T-helper 2 cell treated with Interferon-gamma antibody and Interleukin-4, amounts not matched to agents 5 μg/mL and 100 μg/mL, for 36 hours (primary cell): Measurements from ENCODE around the gene PPP1R2.
"Not testable (repeated sequence)": the region's sequence is repeated elsewhere in the genome, so short reads cannot be mapped to it uniquely, and the experiment has no call there.

ENCODE experiments used
- DNase-seq: peaks from one replicate; pipeline ENCODE4 v3.0.0; 2021; ENCODE audit warnings: low spot score
- H3K27ac Mint-ChIP-seq: one replicate; pipeline ENCODE4 v1.8.0; 2021; ENCODE audit warnings: mild to moderate bottlenecking, mixed read lengths
- H3K27me3 Mint-ChIP-seq: one replicate; pipeline ENCODE4 v1.8.0; 2021; ENCODE audit warnings: low read depth, mixed read lengths
- H3K36me3 Mint-ChIP-seq: one replicate; pipeline ENCODE4 v1.8.0; 2021; ENCODE audit warnings: low read depth, mixed read lengths
- H3K4me1 Mint-ChIP-seq: one replicate; pipeline ENCODE4 v1.8.0; 2021; ENCODE audit warnings: low read depth, mixed read lengths
- H3K4me3 Mint-ChIP-seq: one replicate; pipeline ENCODE4 v1.8.0; 2022; ENCODE audit warnings: mild to moderate bottlenecking, moderate library complexity, mixed read lengths
- H3K9me3 Mint-ChIP-seq: one replicate; pipeline ENCODE4 v1.8.0; 2021; ENCODE audit warnings: mixed read lengths

The PPP1R2 gene

GRCh38 chr3:195542698-195543499 is at the start of gene PPP1R2:
TSS of gene PPP1R2 (minus strand) at chr3:195543325. CDS start at chr3:195543025, 300 bp downstream.
- peak within 1 kb of the TSS; percentile 88 for H3K27ac Mint-ChIP-seq
- H3K4me1 Mint-ChIP-seq = peaks cover 72% of the 10 kb centered on the region
- H3K27me3 Mint-ChIP-seq = no peaks in the 10 kb centered on the region
- peak within 1 kb of the TSS; percentile 89 for H3K4me3 Mint-ChIP-seq
- no peaks in the 10 kb centered on the region for H3K9me3 Mint-ChIP-seq
- peaks cover 18% of the 10 kb centered on the region for H3K36me3 Mint-ChIP-seq
- DNase-seq = peak; percentile 90

DNA sequence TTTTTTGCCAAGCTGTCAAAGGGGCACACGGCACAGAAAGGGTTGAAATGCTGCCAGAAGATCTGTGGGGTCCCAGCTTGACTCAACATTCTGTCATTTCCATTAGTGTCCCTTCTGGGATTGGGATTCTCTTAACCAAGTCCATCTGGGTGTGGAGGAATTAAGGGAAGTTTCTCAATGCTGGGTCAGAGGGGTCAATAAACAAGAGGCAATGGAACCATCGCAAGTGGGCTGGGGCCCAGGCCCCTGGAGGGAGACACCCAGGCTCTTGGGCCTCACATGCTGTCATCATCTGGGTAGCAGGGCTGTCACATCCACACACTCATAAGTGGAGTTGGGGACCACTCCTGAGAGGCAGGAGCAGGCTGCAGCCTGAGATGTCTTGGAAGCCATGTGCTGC is 48.7 kb upstream of the PPP1R2 start:
- no peak overlapping the region for H3K4me3 Mint-ChIP-seq
- H3K36me3 Mint-ChIP-seq = no peaks in the 10 kb centered on the region
- no peaks in the 10 kb centered on the region for H3K9me3 Mint-ChIP-seq
- DNase-seq = no peak
- H3K27ac Mint-ChIP-seq = no peak overlapping the region
- no peaks in the 10 kb centered on the region for H3K4me1 Mint-ChIP-seq
- no peaks in the 10 kb centered on the region for H3K27me3 Mint-ChIP-seq

GRCh38 chr3:195591220-195591619 is 48.1 kb upstream of the PPP1R2 start:
- H3K36me3 Mint-ChIP-seq = no peaks in the 10 kb centered on the region
- no peak for DNase-seq
- H3K27ac Mint-ChIP-seq = no peak overlapping the region
- peaks cover 2% of the 10 kb centered on the region for H3K4me1 Mint-ChIP-seq
- no peaks in the 10 kb centered on the region for H3K9me3 Mint-ChIP-seq
- H3K27me3 Mint-ChIP-seq = no peaks in the 10 kb centered on the region
- no peak overlapping the region for H3K4me3 Mint-ChIP-seq

DNA sequence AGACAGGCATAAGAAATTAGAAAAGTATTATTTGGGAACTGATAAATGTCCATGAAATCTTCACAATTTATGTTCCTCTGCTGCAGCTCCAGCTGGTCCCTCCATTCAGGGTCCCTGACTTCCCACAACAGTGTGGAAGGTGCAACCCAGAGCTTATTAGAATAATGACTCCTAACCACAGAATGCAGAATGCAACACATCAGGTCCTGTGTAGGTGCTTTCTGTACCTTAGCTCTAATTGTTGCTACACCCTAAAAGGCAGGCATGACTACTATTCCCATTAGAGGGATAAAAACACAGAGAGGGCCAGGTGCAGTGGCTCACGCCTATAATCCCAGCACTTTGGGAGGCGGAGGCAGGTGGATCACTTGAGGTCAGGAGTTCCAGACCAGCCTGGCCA is 47.3 kb upstream of the PPP1R2 start:
- not testable (repeated sequence) for H3K4me1 Mint-ChIP-seq, DNase-seq, H3K36me3 Mint-ChIP-seq, H3K27me3 Mint-ChIP-seq, H3K27ac Mint-ChIP-seq, H3K4me3 Mint-ChIP-seq, H3K9me3 Mint-ChIP-seq

DNA sequence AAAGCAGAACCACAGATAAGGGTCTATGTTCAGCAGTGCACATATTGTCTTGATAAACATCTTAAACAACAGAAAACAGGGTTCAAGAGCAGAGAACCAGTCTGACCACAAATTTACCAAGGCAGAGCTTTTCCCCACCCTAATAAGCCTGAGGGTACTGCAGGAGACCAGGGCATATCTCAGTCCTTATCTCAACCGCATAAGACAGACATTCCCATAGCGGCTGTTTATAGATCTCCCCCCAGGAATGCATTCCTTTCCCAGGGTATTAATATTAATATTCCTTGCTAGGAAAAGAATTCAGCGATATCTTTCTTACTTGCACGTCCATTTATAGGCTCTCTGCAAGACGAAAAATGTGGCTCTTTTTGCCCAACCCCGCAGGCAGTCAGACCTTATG is 46.7 kb upstream of the PPP1R2 start:
- not testable (repeated sequence) for H3K36me3 Mint-ChIP-seq, H3K27me3 Mint-ChIP-seq, H3K27ac Mint-ChIP-seq, DNase-seq, H3K4me3 Mint-ChIP-seq, H3K9me3 Mint-ChIP-seq
- H3K4me1 Mint-ChIP-seq = peaks cover 10% of the 10 kb centered on the region

- no peak overlapping the region for H3K4me3 Mint-ChIP-seq
- no peaks in the 10 kb centered on the region for H3K9me3 Mint-ChIP-seq
- peaks cover 14% of the 10 kb centered on the region for H3K4me1 Mint-ChIP-seq
- H3K27me3 Mint-ChIP-seq = peaks cover 2% of the 10 kb centered on the region
- H3K27ac Mint-ChIP-seq = no peak overlapping the region
- no peak for DNase-seq
- H3K36me3 Mint-ChIP-seq = no peaks in the 10 kb centered on the region
Observed at GRCh38 chr3:195587824-195588223, 44.7 kb upstream of the PPP1R2 start.

DNA sequence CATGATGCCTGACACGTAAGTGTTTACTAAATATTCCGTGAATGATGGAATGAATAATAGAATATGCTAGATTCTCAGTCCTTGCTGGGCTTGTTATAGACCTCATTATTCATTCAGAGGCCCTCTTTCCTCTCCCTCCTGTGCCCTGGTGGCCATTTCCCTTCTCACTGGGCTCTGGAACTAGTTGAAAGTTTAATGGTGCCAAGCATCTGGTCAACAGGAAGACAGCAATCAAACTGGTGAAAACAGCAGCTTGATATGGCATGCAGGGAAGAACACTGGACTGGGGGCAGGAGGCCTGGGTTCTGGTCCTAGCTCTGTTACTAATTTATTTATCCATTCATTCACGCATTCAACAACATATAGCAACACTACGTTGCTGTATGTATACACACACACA is 44.3 kb upstream of the PPP1R2 start:
- Mint-ChIP-seq H3K36me3 (no peaks in the 10 kb centered on the region), H3K27me3 (peaks cover 2% of the 10 kb centered on the region)

GRCh38 chr3:195584543-195584870 is 41.4 kb upstream of the PPP1R2 start:
- Mint-ChIP-seq H3K36me3 (no peaks in the 10 kb centered on the region), H3K27ac (no peak overlapping the region), H3K9me3 (no peaks in the 10 kb centered on the region), H3K4me1 (peaks cover 14% of the 10 kb centered on the region), H3K4me3 (no peak overlapping the region), H3K27me3 (peaks cover 2% of the 10 kb centered on the region)
- DNase-seq = no peak

More for the DNA sequence above, 44.3 kb upstream of the PPP1R2 start:
- Mint-ChIP-seq H3K9me3 (no peaks in the 10 kb centered on the region), H3K27ac (no peak overlapping the region), H3K4me1 (peaks cover 14% of the 10 kb centered on the region), H3K4me3 (no peak overlapping the region)
- no peak for DNase-seq

DNA sequence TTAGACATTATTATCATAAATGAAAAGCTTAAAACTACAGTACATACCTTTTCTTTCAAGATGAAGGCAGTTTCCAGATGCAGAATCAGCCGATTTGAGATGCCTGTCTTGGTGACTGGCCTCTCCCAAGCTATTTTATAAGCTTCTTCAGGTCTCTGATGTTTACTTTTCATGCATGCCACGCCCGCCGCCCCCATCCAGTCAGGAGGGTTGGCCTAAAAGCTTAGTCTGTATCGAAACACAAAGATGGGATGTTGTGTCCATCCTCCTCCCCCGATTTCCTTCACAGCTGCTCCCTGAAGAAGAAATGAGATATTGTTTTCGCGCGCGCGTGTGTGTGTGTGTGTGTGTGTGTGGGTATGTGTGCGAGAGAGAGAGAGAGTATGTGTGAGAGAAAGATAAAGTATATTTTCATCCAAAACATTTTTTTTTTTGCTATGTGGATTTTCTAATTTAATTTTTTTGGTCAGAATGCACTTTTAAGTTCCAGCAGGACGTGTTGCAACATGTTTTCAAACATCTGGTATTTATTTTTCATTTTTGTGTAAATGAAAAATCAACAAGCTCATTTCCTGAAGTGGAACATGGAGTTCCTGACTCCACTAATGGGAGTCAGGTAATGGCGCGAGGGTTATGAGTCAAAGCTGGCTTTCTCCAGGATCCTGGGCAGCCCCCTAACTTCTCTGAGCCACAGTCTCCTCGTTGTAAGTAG is 40.9 kb upstream of the PPP1R2 start, which contains the start of gene APOD:
APOD (minus strand) TSS at position 110 of the 712 bp plus-strand sequence. CDS start 4,479 bp downstream, outside the sequence.
- Mint-ChIP-seq H3K4me1 (peaks cover 14% of the 10 kb centered on the region), H3K9me3 (no peaks in the 10 kb centered on the region), H3K36me3 (no peaks in the 10 kb centered on the region), H3K27ac (no peak within 1 kb of the TSS), H3K27me3 (peaks cover 2% of the 10 kb centered on the region), H3K4me3 (no peak within 1 kb of the TSS)
- DNase-seq = no peak

- Mint-ChIP-seq H3K27me3 (peaks cover 3% of the 10 kb centered on the region), H3K36me3 (no peaks in the 10 kb centered on the region), H3K27ac (no peak overlapping the region), H3K4me3 (no peak overlapping the region), H3K4me1 (peaks cover 14% of the 10 kb centered on the region), H3K9me3 (no peaks in the 10 kb centered on the region)
- no peak for DNase-seq
Observed at GRCh38 chr3:195582947-195583346, 39.8 kb upstream of the PPP1R2 start.

- Mint-ChIP-seq H3K27me3 (peaks cover 5% of the 10 kb centered on the region), H3K36me3 (no peaks in the 10 kb centered on the region), H3K4me1 (peaks cover 9% of the 10 kb centered on the region), H3K27ac (no peak overlapping the region), H3K4me3 (no peak overlapping the region), H3K9me3 (no peaks in the 10 kb centered on the region)
- DNase-seq = no peak
Observed at GRCh38 chr3:195580744-195581443, 37.8 kb upstream of the PPP1R2 start.

GRCh38 chr3:195579281-195579680 is 36.2 kb upstream of the PPP1R2 start:
- Mint-ChIP-seq H3K4me1 (peaks cover 2% of the 10 kb centered on the region), H3K9me3 (no peaks in the 10 kb centered on the region), H3K27ac (no peak overlapping the region), H3K36me3 (no peaks in the 10 kb centered on the region), H3K27me3 (peaks cover 4% of the 10 kb centered on the region), H3K4me3 (no peak overlapping the region)
- no peak for DNase-seq

- DNase-seq = no peak
- Mint-ChIP-seq H3K9me3 (no peaks in the 10 kb centered on the region), H3K36me3 (no peaks in the 10 kb centered on the region), H3K27ac (no peak overlapping the region), H3K27me3 (peaks cover 4% of the 10 kb centered on the region), H3K4me3 (no peak overlapping the region), H3K4me1 (peaks cover 1% of the 10 kb centered on the region)
Observed at GRCh38 chr3:195578565-195578964, 35.4 kb upstream of the PPP1R2 start.

- no peaks in the 10 kb centered on the region for H3K36me3 Mint-ChIP-seq
- H3K9me3 Mint-ChIP-seq = no peaks in the 10 kb centered on the region
- no peak overlapping the region for H3K27ac Mint-ChIP-seq
- H3K4me1 Mint-ChIP-seq = no peaks in the 10 kb centered on the region
- H3K4me3 Mint-ChIP-seq = no peak overlapping the region
- peaks cover 4% of the 10 kb centered on the region for H3K27me3 Mint-ChIP-seq
- no peak for DNase-seq
Observed at GRCh38 chr3:195577645-195578177, 34.6 kb upstream of the PPP1R2 start.
